Stomach (tissue), 9 donors: Measurements from ENCODE around the gene ACAP2. TPM values are rescaled to one million over a fixed set of nuclear protein-coding genes. Genes with fewer than 3 reads are reported as not detected.

Experiments used
- DNase-seq, 2 donors: peaks; one replicate each; pipeline versions ENCODE4 v3.0.0 to v3.0.0-alpha.2; 2013 to 2019
- H3K27ac ChIP-seq, 5 donors: fragments of 200-600 bp in 4 of 5; sonication (generic) in 4 of 5; one replicate each; pipeline ENCODE4 v1.5.1; 2013 to 2019; ENCODE audit warnings: mild to moderate bottlenecking in 1 of 5, moderate library complexity in 1 of 5
- H3K27me3 ChIP-seq, 3 donors: fragments of 200-600 bp; sonication (generic); one replicate each; pipeline ENCODE4 v1.5.1; 2017 to 2019; ENCODE audit warnings: mixed run types in 1 of 3
- H3K36me3 ChIP-seq, 4 donors: fragments of 200-600 bp; sonication (generic); 1 replicate in 3 of 4; 2 replicates in 1 of 4; pipeline ENCODE4 v1.5.1; 2016 to 2019
- H3K4me1 ChIP-seq, 4 donors: fragments of 200-600 bp; sonication (generic); one replicate each; pipeline ENCODE4 v1.5.1; 2016 to 2019
- H3K4me3 ChIP-seq, 4 donors: fragments of 200-600 bp; sonication (generic) in 3 of 4; one replicate each; pipeline ENCODE4 v1.5.1; 2016 to 2019; ENCODE audit warnings: mild to moderate bottlenecking in 1 of 4
- H3K9me3 ChIP-seq, 4 donors: fragments of 200-600 bp; sonication (generic); one replicate each; pipeline ENCODE4 v1.5.1; 2016 to 2019
- CTCF ChIP-seq, 7 experiments: fragments of 450-650 bp in 4 of 7; fragments of 200-600 bp in 3 of 7; sonication (generic) in 3 of 7; IDR thresholded peaks; one replicate each; pipeline ENCODE4 v1.5.1; 2016 to 2019; ENCODE audit warnings: antibody characterized with exemption in 7 of 7, control low read depth in 2 of 7, mild to moderate bottlenecking in 1 of 7
- EP300 ChIP-seq: sonication (generic); formaldehyde crosslinking; IDR thresholded peaks from one replicate; pipeline ENCODE4 v1.6.1; 2017; ENCODE audit warnings: antibody characterized with exemption
- POLR2A ChIP-seq, 4 donors: fragments of 450-650 bp; IDR thresholded peaks; one replicate each; pipeline ENCODE4 v1.6.1; 2016; ENCODE audit warnings: antibody characterized with exemption in 4 of 4, control low read depth in 2 of 4, mild to moderate bottlenecking in 1 of 4, moderate library complexity in 1 of 4
- POLR2AphosphoS5 ChIP-seq, 3 donors: sonication (generic); formaldehyde crosslinking; IDR thresholded peaks; one replicate each; pipeline ENCODE4 v1.6.1; 2016; ENCODE audit warnings: antibody characterized with exemption in 3 of 3
- WGBS, 5 donors: extraction: QIAGEN DNeasy Blood & Tissue Kit in 3 of 5; methylation state at CpG; one replicate each; pipeline versions ENCODE4 v1.1.5 to v1.1.7; 2013 to 2018; 5-methylcytosine and 5-hydroxymethylcytosine counted together
- intact Hi-C: fragments of 100-400 bp; cut with DNase I; formaldehyde crosslinking; loops from one replicate; pipeline ENCODE4 v1.15.1; 2023; ENCODE audit warnings: low total_unique reads
- polyA plus RNA-seq, 3 donors: library from polyadenylated mRNA; stranded (reverse); fragments of 200-250 nt; gene quantifications; one replicate each; pipeline ENCODE4 v1.2.3, GENCODE V29; 2013
- total RNA-seq, 5 donors: library from RNA; depleted of rRNA; stranded (reverse); fragments of >200 nt; gene quantifications; one replicate each; pipeline versions ENCODE4 v1.1.0 to v1.2.3, GENCODE V29; 2014 to 2016
- donor health status: healthy with polysubstance abuse.
- donor health status: Bipolar disorder and iron deficiency.
- donor health status: healthy.

ACAP2 gene
- total and polyA plus RNA-seq, 8 donors, result 4.6 to 159 (median 41.1) TPM

DNA sequence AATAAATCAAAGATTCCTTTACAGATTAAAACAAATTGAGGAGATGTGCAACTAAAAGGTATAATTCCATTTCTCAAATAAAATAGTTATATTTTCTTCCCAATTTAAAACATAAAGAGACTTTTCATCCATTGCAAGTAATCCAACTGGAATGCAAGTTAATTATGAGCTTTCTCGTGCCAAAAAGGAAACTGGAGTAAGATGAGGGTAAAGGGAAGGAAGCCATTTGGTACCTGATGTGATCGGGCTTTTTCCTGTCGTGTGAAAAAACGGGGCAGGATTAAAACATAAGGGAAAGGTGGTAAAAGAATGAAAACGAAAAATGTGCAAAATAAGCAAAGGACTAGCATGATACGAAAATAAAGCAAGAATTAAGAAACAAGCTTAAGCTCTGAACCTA, 130.1 kb downstream of the ACAP2 start:
- DNase-seq, result no peak
- Histone ChIP-seq H3K4me1 (no peaks in the 10 kb centered on the region), H3K27me3 (no peaks in the 10 kb centered on the region), H3K27ac (no peak overlapping the region), H3K4me3 (no peak overlapping the region), H3K9me3 (no peaks in the 10 kb centered on the region), H3K36me3 (peaks cover 0 to 10% (median 4%) of the 10 kb centered on the region in 4 donors)
- WGBS, 5 donors, result 79 to 87% (median 84%) methylated on average over 6 of the region's 6 CpGs
- intact Hi-C loops, result no loop called here
- TF ChIP-seq POLR2AphosphoS5 (IDR thresholded peaks at IDR 0.05), result no peak
- no peak for TF ChIP-seq EP300
- no peak for TF ChIP-seq CTCF (IDR thresholded peaks at IDR 0.05)
- no peak for TF ChIP-seq POLR2A (IDR thresholded peaks at IDR 0.05)

DNA sequence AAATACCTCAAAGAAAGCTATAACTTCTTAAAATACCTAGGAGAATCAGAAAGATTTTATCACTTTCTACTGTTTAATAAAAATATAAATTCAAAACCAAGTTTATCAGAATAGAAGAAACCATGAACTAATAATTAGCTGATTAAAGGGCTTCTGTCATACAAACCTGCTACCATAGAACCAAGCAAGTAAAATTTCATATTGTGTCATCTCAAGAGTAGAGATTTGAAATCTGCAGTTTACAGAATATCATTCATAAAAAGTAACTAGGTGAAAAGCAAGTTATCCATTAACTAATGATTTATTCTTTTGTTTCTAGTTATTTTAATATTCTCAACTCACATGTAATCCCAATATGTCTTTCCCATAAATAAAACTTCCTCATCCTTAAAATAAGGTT, 135.1 kb downstream of the ACAP2 start:
- Histone ChIP-seq H3K9me3 (no peaks in the 10 kb centered on the region), H3K27ac (no peak overlapping the region), H3K27me3 (no peaks in the 10 kb centered on the region), H3K4me3 (no peak overlapping the region), H3K4me1 (no peaks in the 10 kb centered on the region), H3K36me3 (peaks cover 6 to 36% (median 34%) of the 10 kb centered on the region in 4 donors)
- DNase-seq, result no peak
- TF ChIP-seq CTCF (IDR thresholded peaks at IDR 0.05) (no peak), POLR2AphosphoS5 (IDR thresholded peaks at IDR 0.05) (no peak), EP300 (no peak), POLR2A (IDR thresholded peaks at IDR 0.05) (no peak)
- intact Hi-C loops, result no loop called here

- TF ChIP-seq POLR2AphosphoS5 (IDR thresholded peaks at IDR 0.05), result no peak
- TF ChIP-seq EP300, result no peak
- no peak for TF ChIP-seq CTCF (IDR thresholded peaks at IDR 0.05)
- no peak for TF ChIP-seq POLR2A (IDR thresholded peaks at IDR 0.05)
- 87 to 99% (median 94%) methylated on average over 4 of the region's 4 CpGs for WGBS, 5 donors
- Histone ChIP-seq H3K36me3 (peaks cover 6 to 47% (median 45%) of the 10 kb centered on the region in 4 donors), H3K4me1 (no peaks in the 10 kb centered on the region), H3K4me3 (no peak overlapping the region), H3K27ac (no peak overlapping the region), H3K27me3 (no peaks in the 10 kb centered on the region), H3K9me3 (no peaks in the 10 kb centered on the region)
- intact Hi-C loops, result no loop called here
- no peak for DNase-seq
These were observed 136.5 kb downstream of the ACAP2 start for GRCh38 chr3:195306369-195306768.

- no peak for DNase-seq
- H3K9me3 ChIP-seq, result no peaks in the 10 kb centered on the region
- H3K27ac ChIP-seq, result no peak overlapping the region
- no peak overlapping the region for H3K4me3 ChIP-seq
- H3K4me1 ChIP-seq, result no peaks in the 10 kb centered on the region
- H3K36me3 ChIP-seq, result peaks cover 10 to 77% (median 73%) of the 10 kb centered on the region in 4 donors
- intact Hi-C loops, result no loop called here
- TF ChIP-seq POLR2A (IDR thresholded peaks at IDR 0.05) (no peak), CTCF (IDR thresholded peaks at IDR 0.05) (no peak), POLR2AphosphoS5 (IDR thresholded peaks at IDR 0.05) (no peak), EP300 (no peak)
- WGBS, 5 donors, result 83 to 91% (median 89%) methylated on average over 3 of the region's 3 CpGs
- H3K27me3 ChIP-seq, result no peaks in the 10 kb centered on the region
These were observed 140.4 kb downstream of the ACAP2 start for GRCh38 chr3:195302431-195302830.
